ENCODE data around the gene PTPN3.

DNA sequence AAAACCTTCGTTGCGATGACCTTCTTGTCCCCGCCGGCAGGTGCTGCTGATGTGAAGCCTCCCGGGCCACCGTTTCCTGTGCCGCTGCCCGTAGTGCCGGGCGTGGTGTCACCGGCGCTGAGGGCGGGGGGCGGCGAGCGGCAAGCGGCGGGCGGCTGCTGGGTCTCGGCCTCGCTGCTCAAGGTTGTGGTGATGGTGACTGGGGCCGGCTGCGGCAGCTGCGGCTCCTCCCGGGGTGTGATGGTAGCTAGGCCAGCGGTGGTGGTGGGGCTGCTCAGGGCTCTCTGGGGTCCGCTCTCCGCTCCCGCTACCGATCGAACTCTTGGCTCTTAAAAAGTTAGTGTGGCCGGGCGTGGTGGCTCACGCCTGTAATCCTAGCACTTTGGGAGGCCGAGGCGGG, 36.0 kb upstream of the PTPN3 start:
- TF ChIP-seq POLR2A (IDR thresholded peaks at IDR 0.05; ENCODE audit: low read depth, low read length) (no peak), POLR2AphosphoS5 (IDR thresholded peaks at IDR 0.05; ENCODE audit: low read depth, low read length) (no peak)

Data from GM12892 (cell line).